Measurements from ENCODE around the gene DDX56.

- TF ChIP-seq, protein P1, sequence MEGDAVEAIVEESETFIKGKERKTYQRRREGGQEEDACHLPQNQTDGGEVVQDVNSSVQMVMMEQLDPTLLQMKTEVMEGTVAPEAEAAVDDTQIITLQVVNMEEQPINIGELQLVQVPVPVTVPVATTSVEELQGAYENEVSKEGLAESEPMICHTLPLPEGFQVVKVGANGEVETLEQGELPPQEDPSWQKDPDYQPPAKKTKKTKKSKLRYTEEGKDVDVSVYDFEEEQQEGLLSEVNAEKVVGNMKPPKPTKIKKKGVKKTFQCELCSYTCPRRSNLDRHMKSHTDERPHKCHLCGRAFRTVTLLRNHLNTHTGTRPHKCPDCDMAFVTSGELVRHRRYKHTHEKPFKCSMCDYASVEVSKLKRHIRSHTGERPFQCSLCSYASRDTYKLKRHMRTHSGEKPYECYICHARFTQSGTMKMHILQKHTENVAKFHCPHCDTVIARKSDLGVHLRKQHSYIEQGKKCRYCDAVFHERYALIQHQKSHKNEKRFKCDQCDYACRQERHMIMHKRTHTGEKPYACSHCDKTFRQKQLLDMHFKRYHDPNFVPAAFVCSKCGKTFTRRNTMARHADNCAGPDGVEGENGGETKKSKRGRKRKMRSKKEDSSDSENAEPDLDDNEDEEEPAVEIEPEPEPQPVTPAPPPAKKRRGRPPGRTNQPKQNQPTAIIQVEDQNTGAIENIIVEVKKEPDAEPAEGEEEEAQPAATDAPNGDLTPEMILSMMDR (IDR thresholded peaks at IDR 0.05), result no peak
- TF ChIP-seq POLR2A (IDR thresholded peaks at IDR 0.05), result no peak
These were observed 48.8 kb upstream of the DDX56 start for GRCh38 chr7:44622342-44623151.
